Lung (tissue), 12 donors: ENCODE results near the gene CFAP20DC. TPM values are rescaled to one million over a fixed set of nuclear protein-coding genes. Genes with fewer than 3 reads are reported as not detected.

ENCODE experiments used
- ATAC-seq: fragments of 200-7000 bp; cut with Tn5 transposase; one replicate; pipeline ENCODE4 v1.9.1; 2020; ENCODE audit warnings: moderate number of reproducible peaks; ENCODE audit not compliant: insufficient read depth, low FRiP score
- DNase-seq, 3 donors: peaks; one replicate each; pipeline ENCODE4 v3.0.0-alpha.2; 2013 to 2017
- H3K27ac ChIP-seq, 2 donors: one replicate each; pipeline ENCODE4 v1.5.1; 2013; ENCODE audit warnings: mild to moderate bottlenecking in 2 of 2, moderate library complexity in 2 of 2, control low read depth in 1 of 2, inconsistent platforms in 1 of 2, low read depth in 1 of 2, low read length in 1 of 2
- H3K27me3 ChIP-seq, 3 donors: one replicate each; pipeline ENCODE4 v1.5.1; 2013; ENCODE audit warnings: low read length in 2 of 3; ENCODE audit not compliant: control insufficient read depth in 3 of 3, insufficient read depth in 3 of 3
- H3K36me3 ChIP-seq, 4 donors: one replicate each; pipeline ENCODE4 v1.5.1; 2013; ENCODE audit warnings: low read length in 4 of 4, mild to moderate bottlenecking in 1 of 4, moderate library complexity in 1 of 4; ENCODE audit not compliant: control insufficient read depth in 4 of 4, insufficient read depth in 4 of 4
- H3K4me1 ChIP-seq, 5 donors: one replicate each; pipeline ENCODE4 v1.5.1; 2013; ENCODE audit warnings: low read length in 5 of 5, mild to moderate bottlenecking in 2 of 5, moderate library complexity in 1 of 5; ENCODE audit not compliant: control insufficient read depth in 5 of 5, insufficient read depth in 5 of 5
- H3K4me3 ChIP-seq: one replicate; pipeline ENCODE4 v1.5.1; 2013; ENCODE audit warnings: mild to moderate bottlenecking, control low read depth, moderate library complexity
- H3K9ac ChIP-seq, 2 donors: one replicate each; pipeline ENCODE4 v1.5.1; 2013; ENCODE audit warnings: low read length in 2 of 2, control low read depth in 1 of 2; ENCODE audit not compliant: insufficient read depth in 1 of 2
- H3K9me3 ChIP-seq, 4 donors: one replicate each; pipeline ENCODE4 v1.5.1; 2013; ENCODE audit warnings: low read length in 3 of 4, mild to moderate bottlenecking in 1 of 4, moderate library complexity in 1 of 4; ENCODE audit not compliant: control insufficient read depth in 4 of 4, insufficient read depth in 3 of 4
- WGBS, 2 donors: extraction: QIAGEN DNeasy Blood & Tissue Kit; methylation state at CpG; one replicate each; pipeline ENCODE4 v1.1.7; 2013; 5-methylcytosine and 5-hydroxymethylcytosine counted together
- polyA plus RNA-seq, 2 donors: library from polyadenylated mRNA; stranded (reverse); fragments of 200-250 nt; gene quantifications; one replicate each; pipeline ENCODE4 v1.2.1, GENCODE V29; 2013
- total RNA-seq, 2 donors: library from RNA; depleted of rRNA in 1 of 2; stranded (reverse); fragments of >200 nt in 1 of 2; gene quantifications; one replicate each; pipeline ENCODE4 v1.2.1, GENCODE V29; 2014 to 2021
- TF ChIP-seq, protein P1 (sequence below): IDR thresholded peaks from 2 replicates; pipeline ENCODE4 v1.5.1; 2012; ENCODE audit warnings: mild to moderate bottlenecking; ENCODE audit errors: control extremely low read depth, extremely low read depth
- donor health status: control.
- donor health status: control.
- donor health status: Bipolar disorder and iron deficiency.
- donor health status: healthy.
- donor health status: DM: yes; HTN: yes; CAD: no.

Gene CFAP20DC
- total and polyA plus RNA-seq, 4 donors: 0.47 to 5.4 (median 1.5) TPM

DNA sequence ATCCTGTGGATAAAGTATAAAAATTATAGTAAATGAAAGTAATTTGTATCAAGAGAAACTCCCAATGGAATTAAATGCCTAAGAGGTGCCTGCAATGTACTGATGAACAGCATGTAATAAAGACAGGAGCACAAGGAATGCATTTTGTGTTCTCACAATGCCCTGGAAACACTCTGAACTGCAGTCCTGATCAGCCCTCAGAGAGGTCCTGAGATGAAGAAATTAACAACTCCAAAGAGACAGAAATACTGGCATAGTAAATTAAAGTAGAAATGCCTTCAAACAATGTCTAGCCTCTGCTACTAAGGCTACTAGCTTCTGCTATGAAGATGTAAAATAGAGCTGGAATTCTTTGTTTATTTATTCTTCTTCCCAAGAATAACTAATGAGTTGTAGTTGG is 59.9 kb downstream of the CFAP20DC start:
- Histone ChIP-seq H3K36me3 (no peaks in the 10 kb centered on the region), H3K9ac (no peak overlapping the region), H3K27ac (no peak overlapping the region), H3K4me1 (peaks cover 0 to 3% (median 0%) of the 10 kb centered on the region in 5 donors), H3K9me3 (peaks cover 0 to 5% (median 2%) of the 10 kb centered on the region in 4 donors), H3K27me3 (no peaks in the 10 kb centered on the region), H3K4me3 (no peak overlapping the region)
- ATAC-seq (no peak), DNase-seq (no peak)
- TF ChIP-seq, protein P1, sequence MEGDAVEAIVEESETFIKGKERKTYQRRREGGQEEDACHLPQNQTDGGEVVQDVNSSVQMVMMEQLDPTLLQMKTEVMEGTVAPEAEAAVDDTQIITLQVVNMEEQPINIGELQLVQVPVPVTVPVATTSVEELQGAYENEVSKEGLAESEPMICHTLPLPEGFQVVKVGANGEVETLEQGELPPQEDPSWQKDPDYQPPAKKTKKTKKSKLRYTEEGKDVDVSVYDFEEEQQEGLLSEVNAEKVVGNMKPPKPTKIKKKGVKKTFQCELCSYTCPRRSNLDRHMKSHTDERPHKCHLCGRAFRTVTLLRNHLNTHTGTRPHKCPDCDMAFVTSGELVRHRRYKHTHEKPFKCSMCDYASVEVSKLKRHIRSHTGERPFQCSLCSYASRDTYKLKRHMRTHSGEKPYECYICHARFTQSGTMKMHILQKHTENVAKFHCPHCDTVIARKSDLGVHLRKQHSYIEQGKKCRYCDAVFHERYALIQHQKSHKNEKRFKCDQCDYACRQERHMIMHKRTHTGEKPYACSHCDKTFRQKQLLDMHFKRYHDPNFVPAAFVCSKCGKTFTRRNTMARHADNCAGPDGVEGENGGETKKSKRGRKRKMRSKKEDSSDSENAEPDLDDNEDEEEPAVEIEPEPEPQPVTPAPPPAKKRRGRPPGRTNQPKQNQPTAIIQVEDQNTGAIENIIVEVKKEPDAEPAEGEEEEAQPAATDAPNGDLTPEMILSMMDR: no peak

DNA sequence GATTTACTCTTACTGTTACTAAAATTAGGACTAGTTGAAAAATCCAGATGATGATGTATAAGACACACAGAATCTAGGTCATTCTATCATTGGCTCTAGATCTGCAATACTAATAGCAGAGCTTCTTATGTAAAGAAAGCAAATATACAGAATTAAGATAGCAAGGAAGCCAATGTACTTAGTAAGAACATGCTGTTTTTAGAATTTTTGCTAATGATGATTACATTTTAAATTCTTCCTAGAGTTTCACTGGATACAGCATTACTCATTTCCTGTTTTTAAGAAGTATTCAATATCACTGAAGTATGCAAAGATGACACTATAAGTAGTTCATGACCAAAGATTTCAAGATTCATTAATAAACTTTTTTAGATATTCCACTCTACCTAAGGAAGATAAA is 60.7 kb downstream of the CFAP20DC start:
- H3K9ac ChIP-seq: no peak overlapping the region

DNA sequence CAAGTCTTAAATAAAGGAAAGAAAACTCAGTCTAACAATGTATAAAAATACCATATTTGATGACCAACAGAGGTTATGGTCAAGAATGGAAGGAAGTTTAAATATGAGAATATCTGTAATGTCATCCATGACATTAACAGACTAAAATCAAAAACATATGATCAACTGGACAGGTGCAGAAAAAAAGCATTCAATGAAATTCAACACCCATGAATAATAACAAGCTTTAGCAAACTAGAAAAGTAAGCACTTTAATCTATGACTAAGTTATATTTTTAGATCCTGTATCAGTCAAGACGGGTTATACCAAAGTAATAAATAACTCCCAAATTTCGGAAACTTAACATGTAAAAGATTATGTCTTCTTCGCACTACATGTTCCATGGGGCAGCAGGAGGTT is 61.8 kb downstream of the CFAP20DC start:
- Histone ChIP-seq H3K9ac (no peak overlapping the region), H3K4me1 (peaks cover 0 to 3% (median 0%) of the 10 kb centered on the region in 5 donors), H3K27ac (no peak overlapping the region), H3K27me3 (no peaks in the 10 kb centered on the region), H3K4me3 (no peak overlapping the region), H3K9me3 (peaks cover 0 to 5% (median 2%) of the 10 kb centered on the region in 4 donors), H3K36me3 (no peaks in the 10 kb centered on the region)
- WGBS, 2 donors: 93 to 97% methylated on average over 3 of the region's 3 CpGs
- DNase-seq (no peak), ATAC-seq (no peak)
- TF ChIP-seq, protein P1: no peak

More for the DNA sequence above, 60.7 kb downstream of the CFAP20DC start:
- H3K4me3 ChIP-seq: no peak overlapping the region
- no peaks in the 10 kb centered on the region for H3K27me3 ChIP-seq
- peak in 2 of 3 donors; percentile 9 to 27 for DNase-seq
- ATAC-seq: no peak
- H3K9me3 ChIP-seq: peaks cover 0 to 5% (median 2%) of the 10 kb centered on the region in 4 donors
- TF ChIP-seq, protein P1: no peak
- no peaks in the 10 kb centered on the region for H3K36me3 ChIP-seq
- H3K4me1 ChIP-seq: peaks cover 0 to 3% (median 0%) of the 10 kb centered on the region in 5 donors
- no peak overlapping the region for H3K27ac ChIP-seq

DNA sequence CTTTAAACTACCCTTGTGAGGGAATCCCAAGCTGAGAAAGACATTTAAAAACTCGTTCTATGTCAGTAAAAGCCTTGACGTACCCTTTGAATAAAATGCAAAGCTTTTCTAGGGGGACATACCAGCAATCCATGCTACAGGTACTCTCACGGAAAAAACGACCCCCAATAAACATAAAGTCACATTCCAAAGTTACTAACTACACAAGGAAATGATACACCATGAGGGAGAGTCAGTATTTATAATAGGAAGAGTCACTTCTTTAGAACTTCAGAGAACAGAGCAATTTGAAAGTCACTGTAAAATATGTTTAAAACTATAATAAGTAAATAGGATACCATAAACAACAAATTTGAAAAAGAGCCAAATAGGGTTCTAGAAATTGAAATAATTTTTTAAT is 63.2 kb downstream of the CFAP20DC start:
- Histone ChIP-seq H3K4me1 (peaks cover 0 to 3% (median 0%) of the 10 kb centered on the region in 5 donors), H3K27me3 (no peaks in the 10 kb centered on the region), H3K36me3 (no peaks in the 10 kb centered on the region), H3K9ac (no peak overlapping the region), H3K9me3 (peaks cover 0 to 5% (median 2%) of the 10 kb centered on the region in 4 donors), H3K4me3 (no peak overlapping the region), H3K27ac (no peak overlapping the region)
- TF ChIP-seq, protein P1: no peak
- WGBS, 2 donors: 83 to 90% methylated on average over 4 of the region's 4 CpGs
- DNase-seq (no peak), ATAC-seq (no peak)
